CD4-positive, alpha-beta T cell treated with Interleukin-10 for 1 hour (primary cell): ENCODE data around the gene EDDM13.
"Not testable (repeated sequence)": the region's sequence is repeated elsewhere in the genome, so short reads cannot be mapped to it uniquely, and the experiment has no call there.

Experiments
- DNase-seq: peaks from one replicate; pipeline ENCODE4 v3.0.0-alpha.2; 2020

EDDM13 gene

DNA sequence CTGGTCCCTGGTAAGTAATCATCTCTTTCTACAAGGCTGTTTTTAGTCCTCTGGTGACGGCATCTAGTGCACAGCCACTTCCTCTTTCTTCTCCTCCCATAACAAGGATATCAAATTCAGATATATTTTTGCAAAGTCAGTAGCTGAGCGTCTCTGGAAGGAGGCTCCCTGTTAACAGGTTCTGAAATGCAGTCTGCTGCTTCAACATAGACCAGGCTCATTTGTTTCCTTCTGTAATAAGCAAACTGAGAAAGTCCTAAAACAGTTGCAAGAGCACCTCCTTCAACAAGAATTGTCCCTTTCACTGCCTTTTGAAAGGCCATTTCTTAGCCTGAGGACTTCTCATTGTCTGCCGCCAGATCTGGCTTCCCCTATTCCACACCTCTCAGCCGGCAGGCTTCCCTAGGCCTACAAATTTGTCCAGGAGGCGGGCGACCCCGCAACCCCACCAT lies 49.5 kb downstream of the EDDM13 start:
- DNase-seq = no peak

DNA sequence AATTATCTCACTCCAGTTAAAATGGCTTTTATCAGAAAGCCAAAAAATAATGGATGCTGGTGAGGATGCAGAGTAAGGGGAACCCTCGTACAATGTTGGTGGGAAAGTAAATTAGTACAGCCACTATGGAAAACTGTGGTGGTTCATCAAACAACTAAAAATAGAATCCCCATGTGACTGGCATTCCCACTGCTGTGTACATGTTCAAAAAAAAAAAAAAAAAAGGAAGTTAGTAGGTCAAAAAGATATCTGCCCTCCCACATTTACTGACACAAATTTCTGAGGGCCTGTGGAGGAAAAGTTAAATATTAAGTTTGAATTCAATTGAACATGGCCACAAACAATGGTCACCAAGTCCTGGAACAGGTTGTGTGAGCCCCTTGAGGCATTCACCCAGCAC lies 51.9 kb downstream of the EDDM13 start:
- no peak for DNase-seq

DNA sequence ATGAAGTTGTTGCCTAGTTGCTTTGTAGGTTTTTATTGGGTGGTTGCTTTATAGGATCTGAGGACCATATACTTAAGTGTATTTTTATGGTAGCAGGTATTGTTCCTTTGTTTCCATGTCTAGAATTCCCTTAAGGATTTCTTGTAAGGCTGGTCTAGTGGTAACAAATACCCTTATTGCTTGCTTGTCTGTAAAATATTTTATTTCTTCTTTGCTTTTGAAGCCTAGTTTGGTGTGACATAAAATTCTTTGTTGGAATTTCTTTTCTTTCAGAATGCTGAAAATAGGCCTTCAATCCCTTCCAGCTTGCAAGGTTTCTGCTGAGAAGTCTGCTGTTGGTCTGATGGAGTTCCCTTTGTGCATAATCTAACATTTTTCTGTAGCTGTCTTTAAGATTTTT lies 60.1 kb downstream of the EDDM13 start:
- no peak for DNase-seq

DNA sequence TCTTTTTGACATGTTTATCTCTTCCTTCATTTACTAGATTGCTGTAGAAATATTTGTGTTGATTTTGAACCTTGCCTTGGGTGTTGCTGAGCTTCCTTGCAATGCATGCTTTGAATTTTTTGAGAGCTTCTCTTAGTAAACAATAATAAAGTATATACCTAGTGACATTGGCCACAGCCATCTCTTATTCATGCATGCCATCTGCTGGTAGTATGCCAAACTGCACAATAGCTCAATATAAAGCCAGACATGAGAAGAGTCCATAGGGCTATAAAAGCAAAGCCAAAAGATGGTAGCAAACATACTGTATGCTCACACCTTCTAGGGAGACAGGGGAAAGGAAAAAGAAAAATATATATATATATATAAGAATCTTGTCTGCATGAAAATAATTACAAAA lies 61.0 kb downstream of the EDDM13 start:
- peak; percentile 66 for DNase-seq

DNA sequence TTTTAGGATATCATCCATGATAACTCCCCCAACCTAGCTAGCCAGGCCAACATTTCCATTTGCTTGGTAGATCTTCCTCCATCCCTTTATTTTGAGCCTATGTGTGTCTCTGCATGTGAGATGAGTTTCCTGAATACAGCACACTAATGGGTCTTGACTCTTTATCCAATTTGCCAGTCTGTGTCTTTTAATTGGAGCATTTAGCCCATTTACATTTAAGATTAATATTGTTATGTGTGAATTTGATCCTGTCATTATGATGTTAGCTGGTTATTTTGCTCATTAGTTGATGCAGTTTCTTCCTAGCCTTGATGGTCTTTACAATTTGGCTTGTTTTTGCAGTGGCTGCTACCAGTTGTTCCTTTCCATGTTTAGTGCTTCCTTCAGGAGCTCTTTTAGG lies 62.8 kb downstream of the EDDM13 start:
- not testable (repeated sequence) for DNase-seq

DNA sequence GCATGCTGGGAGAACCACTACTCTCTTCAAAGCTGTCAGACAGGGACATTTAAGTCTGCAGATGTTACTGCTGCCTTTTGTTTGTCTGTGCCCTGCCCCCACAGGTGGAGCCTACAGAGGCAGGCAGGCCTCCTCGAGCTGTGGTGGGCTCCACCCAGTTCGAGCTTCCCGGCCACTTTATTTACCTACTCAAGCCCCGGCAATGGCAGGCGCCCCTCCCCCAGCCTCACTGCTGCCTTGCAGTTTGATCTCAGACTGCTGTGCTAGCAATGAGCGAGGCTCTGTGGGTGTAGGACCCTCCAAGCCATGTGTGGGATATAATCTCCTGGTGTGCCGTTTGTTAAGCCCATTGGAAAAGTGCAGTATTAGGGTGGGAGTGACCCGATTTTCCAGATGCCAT lies 64.5 kb downstream of the EDDM13 start:
- not testable (repeated sequence) for DNase-seq

DNA sequence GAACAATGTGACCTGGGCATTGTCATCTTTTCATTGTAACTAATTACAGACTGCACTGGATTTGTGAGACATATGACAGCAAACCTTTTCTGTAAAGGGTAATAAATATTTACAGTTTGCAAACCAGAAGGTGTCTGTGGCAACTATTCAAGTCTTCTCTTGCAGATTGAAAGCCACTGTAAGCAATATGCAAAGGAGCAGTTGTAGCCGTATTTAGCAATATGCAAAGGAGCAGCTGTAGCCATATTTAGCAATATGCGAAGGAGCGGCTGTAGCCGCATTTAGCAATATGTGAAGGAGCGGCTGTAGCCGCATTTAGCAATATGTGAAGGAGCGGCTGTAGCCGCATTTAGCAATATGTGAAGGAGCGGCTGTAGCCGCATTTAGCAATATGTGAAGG lies 66.5 kb downstream of the EDDM13 start:
- not testable (repeated sequence) for DNase-seq

DNA sequence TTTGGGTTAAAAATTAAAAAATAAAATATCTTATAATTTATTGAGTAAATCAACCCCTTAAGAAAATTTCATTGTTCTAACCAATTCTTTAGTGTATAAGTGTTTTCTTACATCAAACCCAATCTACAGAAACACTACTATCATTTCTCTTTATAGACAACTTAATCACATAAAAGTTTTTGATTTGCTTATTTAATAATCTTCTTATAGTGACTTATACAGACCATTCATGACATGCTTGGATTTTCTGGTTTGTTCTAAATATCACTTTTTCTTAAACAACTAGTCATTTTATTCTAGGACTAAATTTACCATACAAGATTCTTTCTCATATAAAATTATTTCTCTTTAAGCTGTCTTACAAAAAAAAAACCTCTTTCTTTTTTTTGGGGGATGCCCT lies 69.4 kb downstream of the EDDM13 start:
- DNase-seq = no peak

DNA sequence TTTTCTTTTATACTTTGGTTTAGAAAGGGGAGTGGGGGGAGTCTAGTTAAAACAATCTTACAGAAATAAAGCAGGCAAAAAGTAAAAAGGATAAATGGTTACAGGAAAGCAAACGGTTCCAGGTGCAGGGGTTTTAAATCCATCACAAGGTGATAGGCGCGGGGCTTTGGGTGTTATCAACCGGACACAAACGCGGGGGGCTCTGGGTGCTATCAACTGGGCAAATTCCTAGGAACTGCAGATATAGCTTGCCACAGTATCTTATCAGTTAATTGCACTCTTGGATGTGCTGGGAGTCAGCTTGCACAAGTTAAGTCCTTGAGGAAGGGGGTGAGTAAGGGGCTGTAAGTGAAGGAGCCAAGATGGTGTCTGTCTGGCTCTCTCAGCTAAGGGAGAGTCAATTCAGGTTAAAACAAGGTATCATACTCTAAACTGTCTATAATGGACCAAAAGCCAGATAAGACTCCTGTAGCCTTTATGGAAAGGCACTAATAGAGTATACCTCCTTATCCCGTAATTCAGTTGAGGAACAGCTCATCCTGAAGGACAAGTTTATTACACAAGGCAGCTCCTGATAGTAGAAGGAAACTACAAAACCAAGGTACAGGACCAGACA lies 74.7 kb downstream of the EDDM13 start:
- no peak for DNase-seq

DNA sequence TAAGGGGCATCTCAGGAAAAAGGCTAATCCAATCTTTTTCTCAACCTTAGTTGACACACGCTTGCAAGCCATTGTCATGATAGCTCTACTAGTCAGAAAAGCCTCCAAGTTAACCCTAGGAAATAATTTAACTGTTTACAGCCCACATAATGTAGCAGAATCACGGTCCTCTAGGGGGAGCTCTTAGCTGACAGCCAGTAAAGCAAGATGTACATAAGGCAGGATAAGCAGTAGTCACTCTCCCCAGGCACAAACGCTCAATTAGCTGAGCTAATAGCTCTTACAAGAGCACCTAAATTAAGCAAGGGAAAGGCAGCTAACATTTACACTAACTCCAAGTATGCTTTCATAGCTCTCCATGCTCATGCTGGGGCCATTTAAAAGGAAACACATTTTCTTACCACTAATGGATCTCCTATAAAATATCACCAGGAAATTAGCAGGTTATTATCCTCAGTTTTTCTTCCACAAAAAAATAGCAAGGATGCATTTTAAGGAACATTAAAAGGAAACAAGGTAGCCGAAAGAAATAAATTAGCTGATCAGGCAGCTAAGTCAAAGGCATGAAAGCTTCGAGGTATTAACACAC lies 75.8 kb downstream of the EDDM13 start:
- no peak for DNase-seq

DNA sequence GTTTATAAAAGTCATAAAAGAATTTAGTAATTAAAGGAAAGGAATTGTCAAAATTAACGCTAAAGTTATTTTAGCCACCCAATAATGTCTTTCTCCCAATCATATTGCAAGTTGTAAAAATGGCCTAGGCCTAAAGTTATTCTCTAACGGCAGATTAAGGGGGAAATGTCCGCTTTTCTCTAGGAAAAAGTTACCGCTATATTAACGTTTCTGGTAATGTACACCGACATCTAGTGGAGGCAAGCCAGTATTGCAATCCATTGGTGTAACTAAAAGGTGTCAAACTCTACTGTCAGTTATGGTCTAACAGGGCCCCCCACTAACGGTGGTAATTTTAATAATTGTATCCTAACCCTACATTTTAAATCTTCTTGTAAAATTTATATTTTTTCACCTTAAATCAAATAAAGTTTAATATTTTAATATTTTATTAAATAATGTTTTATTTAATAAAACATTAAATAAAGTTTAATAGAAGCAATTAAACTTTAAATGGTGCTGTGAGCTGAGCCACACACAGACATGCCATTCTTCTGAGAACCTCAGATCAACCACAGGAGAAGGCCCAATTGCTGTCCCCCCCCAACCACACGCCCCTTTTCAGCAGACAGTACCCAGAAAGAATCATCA lies 78.0 kb downstream of the EDDM13 start:
- peak; percentile 66 for DNase-seq

DNA sequence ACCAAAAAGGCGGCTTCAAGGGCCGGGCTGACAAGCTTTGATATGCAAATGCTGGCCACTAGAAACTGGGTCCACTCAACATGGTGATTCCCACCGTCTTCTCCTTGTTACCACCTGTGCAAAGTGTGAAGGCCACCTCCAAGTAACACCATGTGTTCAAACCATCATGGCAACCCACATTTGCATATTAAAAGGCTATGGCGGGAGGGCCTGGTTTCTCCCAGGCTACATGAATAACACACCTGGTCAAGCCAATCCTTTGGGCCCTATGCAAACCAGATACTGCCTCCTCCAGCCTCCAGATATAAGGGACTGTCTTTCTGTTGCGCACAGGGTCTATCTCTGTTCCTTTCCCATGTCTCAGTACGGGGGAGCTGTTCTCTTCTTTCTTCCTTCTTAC lies 78.7 kb downstream of the EDDM13 start:
- DNase-seq = no peak

DNA sequence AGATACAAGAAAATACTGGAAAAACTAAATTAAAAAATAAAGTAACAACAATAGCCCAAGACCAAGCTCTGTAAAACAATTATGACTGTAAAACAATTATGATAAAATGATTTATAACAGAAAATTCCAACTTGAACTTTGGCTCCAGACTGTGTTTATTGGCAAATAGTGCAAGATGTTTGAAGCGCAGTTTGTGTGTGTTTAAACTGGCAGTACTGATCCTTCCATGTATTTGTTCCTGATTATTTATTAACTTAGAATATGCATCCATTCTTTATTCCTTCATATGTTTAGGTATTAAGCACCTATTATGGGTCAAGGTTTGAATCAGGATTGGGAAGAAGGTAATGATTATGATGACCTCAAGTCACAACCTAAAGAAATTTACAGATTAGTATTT lies 83.0 kb downstream of the EDDM13 start:
- no peak for DNase-seq

DNA sequence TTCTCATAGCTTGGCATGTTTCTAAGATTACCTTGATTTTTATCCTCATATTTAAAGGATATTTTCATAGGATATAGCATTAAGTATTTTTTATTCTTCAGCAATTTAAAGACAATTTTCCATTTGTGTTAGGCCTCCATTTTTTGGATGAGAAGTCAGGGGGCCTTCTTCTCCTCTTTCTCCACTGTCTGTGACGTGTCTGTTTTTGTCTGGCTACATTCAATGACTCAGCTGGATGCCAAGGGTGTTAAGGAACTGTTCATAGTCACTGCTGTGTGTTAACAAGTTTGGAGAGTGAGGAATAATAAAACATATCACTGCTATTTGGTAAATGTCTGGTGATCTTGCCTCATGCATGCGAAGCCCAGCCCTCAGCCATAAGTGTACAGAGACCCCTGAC lies 84.4 kb downstream of the EDDM13 start:
- no peak for DNase-seq
